SJSA1 (cell line): ENCODE results near the gene PSTPIP2. TPM values are rescaled to one million over a fixed set of nuclear protein-coding genes. Genes with fewer than 3 reads are reported as not detected.
A peak's percentile ranks its signal among the peaks of the same experiment; 100 is the strongest.

ENCODE experiments used
- DNase-seq, 2 experiments: peaks; one replicate each; pipeline ENCODE4 v3.0.0-alpha.2; 2015 to 2020; ENCODE audit warnings: low spot score in 2 of 2, low read depth in 1 of 2
- H3K27ac ChIP-seq: fragments of 250-450 bp; sonication (Bioruptor Pico); 2 replicates; pipeline ENCODE4 v1.5.1; 2020; ENCODE audit warnings: mild to moderate bottlenecking, moderate library complexity
- H3K27me3 ChIP-seq: fragments of 250-450 bp; sonication (Bioruptor Pico); replicated peaks from 2 replicates; pipeline ENCODE4 v1.5.1; 2020; ENCODE audit warnings: mild to moderate bottlenecking, moderate library complexity
- H3K36me3 ChIP-seq: fragments of 250-450 bp; sonication (Bioruptor Pico); 2 replicates; pipeline ENCODE4 v1.5.1; 2020; ENCODE audit warnings: mild to moderate bottlenecking
- H3K4me1 ChIP-seq: fragments of 250-450 bp; sonication (Bioruptor Pico); replicated peaks from 2 replicates; pipeline ENCODE4 v1.6.1; 2021; ENCODE audit warnings: mild to moderate bottlenecking
- H3K4me3 ChIP-seq: fragments of 250-450 bp; sonication (Bioruptor Pico); 2 replicates; pipeline ENCODE4 v1.5.1; 2020; ENCODE audit warnings: mild to moderate bottlenecking
- H3K9me3 ChIP-seq: fragments of 250-450 bp; sonication (Bioruptor Pico); replicated peaks from 2 replicates; pipeline ENCODE4 v1.5.1; 2020; ENCODE audit warnings: mild to moderate bottlenecking
- total RNA-seq: library from RNA; depleted of rRNA; stranded (reverse); fragments of >200 nt; shearing (Covaris generic); gene quantifications from 2 replicates; pipeline ENCODE4 v1.2.3, GENCODE V29; 2014

The PSTPIP2 gene
- total RNA-seq, 1 experiment from 2014 or later = 6.8 TPM

- Histone ChIP-seq H3K4me1 (no peaks in the 10 kb centered on the region), H3K36me3 (peaks cover 76% of the 10 kb centered on the region), H3K27ac (no peak overlapping the region), H3K27me3 (no peaks in the 10 kb centered on the region), H3K9me3 (no peaks in the 10 kb centered on the region), H3K4me3 (no peak overlapping the region)
- no peak for DNase-seq
Observed at GRCh38 chr18:46080156-46080555, 8.1 kb upstream of the PSTPIP2 start.

GRCh38 chr18:46079336-46079735 is 7.3 kb upstream of the PSTPIP2 start:
- Histone ChIP-seq H3K27me3 (no peaks in the 10 kb centered on the region), H3K36me3 (peaks cover 68% of the 10 kb centered on the region), H3K4me1 (no peaks in the 10 kb centered on the region), H3K4me3 (no peak overlapping the region), H3K27ac (no peak overlapping the region), H3K9me3 (no peaks in the 10 kb centered on the region)
- no peak for DNase-seq

DNA sequence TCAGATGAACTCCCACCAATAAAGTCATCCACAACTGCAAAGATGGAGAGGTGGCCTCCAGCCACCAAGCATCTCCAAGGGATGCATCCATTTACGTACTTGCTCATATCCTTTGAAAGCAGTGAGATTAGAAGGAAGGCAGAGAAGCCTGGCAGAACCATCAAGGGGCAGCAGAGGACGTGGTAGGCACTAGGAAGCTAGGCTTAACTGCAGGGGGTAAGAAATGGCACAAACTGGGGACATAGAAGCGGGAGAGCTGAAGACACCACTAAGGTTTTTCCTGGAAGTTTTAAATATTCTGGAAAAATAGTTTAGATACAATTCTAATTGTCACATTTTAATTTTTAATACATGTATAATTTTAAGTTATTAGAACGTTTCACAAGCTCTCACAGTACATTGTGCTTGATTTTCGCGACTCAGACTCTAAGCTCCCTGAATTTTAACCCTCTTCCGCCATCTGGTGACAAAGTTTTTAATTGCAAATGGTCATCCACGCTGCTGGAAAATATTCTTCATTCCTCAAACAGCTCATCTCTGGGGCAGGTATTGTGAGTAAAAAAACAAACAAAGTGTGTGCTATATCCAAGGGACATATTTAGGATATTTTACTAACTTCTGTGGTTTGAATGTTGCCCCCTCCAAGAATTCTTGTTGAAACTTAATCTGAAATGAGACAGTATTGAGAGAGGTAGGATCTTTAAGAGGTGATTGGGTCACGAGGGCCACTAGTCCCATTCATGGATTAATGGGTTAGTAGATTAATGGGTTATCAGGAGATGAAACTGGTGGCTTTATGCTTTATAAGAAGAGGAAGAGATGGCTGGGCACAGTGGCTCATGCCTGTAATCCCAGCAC is 1.6 kb upstream of the PSTPIP2 start:
- no peaks in the 10 kb centered on the region for H3K27me3 ChIP-seq
- H3K36me3 ChIP-seq = peaks cover 22% of the 10 kb centered on the region
- peak in 1 of 2 experiments; percentile 67 for DNase-seq

GRCh38 chr18:46072959-46073358 is 899 bp upstream of the PSTPIP2 start:
- no peak for DNase-seq
- Histone ChIP-seq H3K4me3 (no peak overlapping the region), H3K27me3 (no peaks in the 10 kb centered on the region), H3K4me1 (peaks cover 15% of the 10 kb centered on the region), H3K27ac (no peak overlapping the region), H3K36me3 (peaks cover 14% of the 10 kb centered on the region), H3K9me3 (no peaks in the 10 kb centered on the region)

More for the DNA sequence above, 1.6 kb upstream of the PSTPIP2 start:
- peaks cover 15% of the 10 kb centered on the region for H3K4me1 ChIP-seq
- no peak overlapping the region for H3K27ac ChIP-seq
- H3K9me3 ChIP-seq = no peaks in the 10 kb centered on the region
- no peak overlapping the region for H3K4me3 ChIP-seq

GRCh38 chr18:46072376-46072867 is 362 bp upstream of the PSTPIP2 start:
- no peak for DNase-seq
- H3K4me3 ChIP-seq = peak overlapping the region; percentile 66
- H3K9me3 ChIP-seq = no peaks in the 10 kb centered on the region
- H3K27me3 ChIP-seq = no peaks in the 10 kb centered on the region
- peaks cover 9% of the 10 kb centered on the region for H3K36me3 ChIP-seq
- H3K27ac ChIP-seq = no peak overlapping the region
- H3K4me1 ChIP-seq = peaks cover 15% of the 10 kb centered on the region

GRCh38 chr18:46070815-46071652 is 1.0 kb downstream of the PSTPIP2 start:
- no peaks in the 10 kb centered on the region for H3K9me3 ChIP-seq
- peaks cover 15% of the 10 kb centered on the region for H3K4me1 ChIP-seq
- H3K27ac ChIP-seq = no peak overlapping the region
- peak overlapping the region; percentile 66 for H3K4me3 ChIP-seq
- DNase-seq = no peak
- H3K27me3 ChIP-seq = no peaks in the 10 kb centered on the region
- H3K36me3 ChIP-seq = peaks cover 4% of the 10 kb centered on the region; the same call in 1 of the 2 replicates

DNA sequence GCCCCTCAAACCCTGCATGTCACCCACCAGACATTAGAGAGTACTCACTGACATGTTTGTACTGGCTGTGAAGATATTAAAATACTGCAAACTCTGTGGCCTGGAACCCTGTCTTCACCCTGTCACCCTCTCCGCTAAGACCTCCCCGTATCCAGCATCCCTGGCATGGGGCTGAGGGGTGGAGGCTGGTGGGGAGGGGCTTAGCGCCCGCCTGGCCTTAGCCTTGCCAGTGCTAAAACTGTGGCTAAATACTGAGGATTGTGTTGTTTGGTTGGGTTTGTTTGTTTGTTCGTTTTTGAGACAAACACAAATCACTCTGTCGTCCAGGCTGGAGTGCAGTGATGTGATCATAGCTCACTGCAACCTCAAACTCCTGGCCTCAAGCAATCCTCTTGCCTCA is 1.8 kb downstream of the PSTPIP2 start:
- Histone ChIP-seq H3K36me3 (peaks cover 4% of the 10 kb centered on the region; the same call in 1 of the 2 replicates), H3K27me3 (no peaks in the 10 kb centered on the region), H3K27ac (no peak overlapping the region), H3K9me3 (no peaks in the 10 kb centered on the region), H3K4me1 (peaks cover 15% of the 10 kb centered on the region), H3K4me3 (no peak overlapping the region)
- no peak for DNase-seq

- DNase-seq = no peak
- Histone ChIP-seq H3K36me3 (peaks cover 4% of the 10 kb centered on the region; the same call in 1 of the 2 replicates), H3K27ac (no peak overlapping the region), H3K27me3 (no peaks in the 10 kb centered on the region), H3K4me3 (no peak overlapping the region), H3K4me1 (peaks cover 15% of the 10 kb centered on the region), H3K9me3 (no peaks in the 10 kb centered on the region)
Observed at GRCh38 chr18:46069524-46069923, 2.5 kb downstream of the PSTPIP2 start.

DNA sequence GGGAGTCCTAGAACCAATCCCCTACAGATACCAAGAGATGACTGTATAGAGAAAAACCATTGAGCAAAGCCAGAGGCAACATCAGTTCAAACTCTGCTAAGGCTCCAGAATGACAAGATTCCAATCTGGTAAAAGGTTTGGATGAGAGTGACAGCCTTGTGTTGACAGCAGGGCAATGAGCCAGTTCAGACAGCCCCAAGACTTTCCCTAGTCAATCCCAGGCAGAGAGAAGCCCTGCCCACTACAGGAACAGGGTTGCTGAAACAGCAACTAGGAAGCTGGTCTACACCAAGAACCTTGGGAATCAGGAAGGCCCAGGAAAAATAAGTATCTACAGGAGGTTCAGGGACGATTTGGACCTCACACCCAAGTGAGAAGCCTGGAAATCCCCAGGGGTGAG is 3.3 kb downstream of the PSTPIP2 start:
- Histone ChIP-seq H3K27ac (no peak overlapping the region), H3K27me3 (no peaks in the 10 kb centered on the region), H3K4me1 (peaks cover 12% of the 10 kb centered on the region), H3K36me3 (peaks cover 4% of the 10 kb centered on the region; the same call in 1 of the 2 replicates), H3K4me3 (no peak overlapping the region), H3K9me3 (no peaks in the 10 kb centered on the region)
- no peak for DNase-seq

DNA sequence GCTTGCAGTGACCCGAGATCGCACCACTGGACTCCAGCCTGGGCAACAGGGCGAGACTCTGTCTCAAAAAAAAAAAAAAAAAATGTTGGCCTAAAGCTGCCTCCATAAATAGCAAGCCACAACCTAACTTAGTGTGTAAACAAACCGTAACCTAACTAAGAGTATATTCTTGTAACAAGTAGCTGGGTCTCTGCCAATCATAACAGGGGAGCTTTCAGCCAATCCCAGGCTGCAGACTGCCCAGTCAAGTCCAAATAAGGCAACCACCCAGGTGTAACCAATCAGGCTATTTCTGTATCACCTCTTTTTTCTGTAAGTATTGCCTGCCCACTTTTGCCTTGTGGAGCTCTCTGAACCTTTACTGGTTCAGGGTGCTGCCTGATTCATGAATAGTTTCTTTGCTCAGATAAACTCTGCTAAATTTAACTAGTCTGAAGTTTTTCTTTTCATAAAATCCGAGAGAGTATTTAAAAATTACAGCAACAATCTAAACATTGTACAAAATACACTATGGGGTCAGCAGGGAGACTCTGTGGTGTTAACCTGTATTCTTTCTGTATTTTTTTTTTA is 4.5 kb downstream of the PSTPIP2 start:
- Histone ChIP-seq H3K27ac (no peak overlapping the region), H3K9me3 (no peaks in the 10 kb centered on the region), H3K4me3 (no peak overlapping the region), H3K36me3 (peaks cover 4% of the 10 kb centered on the region; the same call in 1 of the 2 replicates), H3K4me1 (peaks cover 12% of the 10 kb centered on the region), H3K27me3 (no peaks in the 10 kb centered on the region)
- DNase-seq = no peak

- H3K27me3 ChIP-seq = no peaks in the 10 kb centered on the region
Observed at GRCh38 chr18:46062781-46063180, 9.3 kb downstream of the PSTPIP2 start.

GRCh38 chr18:46061796-46062195 is 10.3 kb downstream of the PSTPIP2 start:
- Histone ChIP-seq H3K4me1 (no peaks in the 10 kb centered on the region), H3K27me3 (no peaks in the 10 kb centered on the region)

More at GRCh38 chr18:46062781-46063180, 9.3 kb downstream of the PSTPIP2 start:
- Histone ChIP-seq H3K36me3 (no peaks in the 10 kb centered on the region), H3K4me3 (no peak overlapping the region), H3K9me3 (no peaks in the 10 kb centered on the region), H3K4me1 (no peaks in the 10 kb centered on the region), H3K27ac (no peak overlapping the region)
- DNase-seq = no peak

GRCh38 chr18:46061387-46061786 is 10.7 kb downstream of the PSTPIP2 start:
- H3K27me3 ChIP-seq = no peaks in the 10 kb centered on the region
- no peaks in the 10 kb centered on the region for H3K4me1 ChIP-seq
- H3K9me3 ChIP-seq = no peaks in the 10 kb centered on the region
- no peak overlapping the region for H3K27ac ChIP-seq
- no peak for DNase-seq
- H3K4me3 ChIP-seq = no peak overlapping the region
- H3K36me3 ChIP-seq = no peaks in the 10 kb centered on the region

More at GRCh38 chr18:46061796-46062195, 10.3 kb downstream of the PSTPIP2 start:
- no peak for DNase-seq
- Histone ChIP-seq H3K27ac (no peak overlapping the region), H3K36me3 (no peaks in the 10 kb centered on the region), H3K4me3 (no peak overlapping the region), H3K9me3 (no peaks in the 10 kb centered on the region)
